Sciatic nerve (tissue), 2 donors: ENCODE measurements around the gene NPIPA8. TPM values are rescaled to one million over a fixed set of nuclear protein-coding genes. Genes with fewer than 3 reads are reported as not detected.
"Not testable (repeated sequence)": the region's sequence is repeated elsewhere in the genome, so short reads cannot be mapped to it uniquely, and the experiment has no call there.

Experiments
- ATAC-seq: fragments of 200-7000 bp; cut with Tn5 transposase; one replicate; pipeline ENCODE4 v1.9.1; 2020; ENCODE audit warnings: mild to moderate bottlenecking, moderate library complexity
- DNase-seq: peaks from one replicate; pipeline ENCODE4 v3.0.0-alpha.2; 2020; ENCODE audit warnings: low spot score
- intact Hi-C: fragments of 100-400 bp; cut with DNase I; formaldehyde crosslinking; loops from one replicate; pipeline ENCODE4 v1.14.2; 2022
- total RNA-seq: library from RNA; stranded (reverse); fragmentation: NEBNext Ultra II Directional; extraction: Animal tissue kit (Norgen Biotek cat#: 25700); gene quantifications from one replicate; pipeline ENCODE4 v1.2.1, GENCODE V29; 2021
- donor health status: DM: no; HTN: no; CAD: no.
- donor health status: DM: no; HTN: no; CAD: no.

The NPIPA8 gene
- 1.6 TPM for total RNA-seq

- ATAC-seq, DNase-seq, intact Hi-C loops: not testable (repeated sequence)
These were observed at the start of gene NPIPA8 for GRCh38 chr16:18336636-18337035. Gene NPIPA8, minus strand, starts transcription at chr16:18336736. Its CDS starts 4,074 bp downstream, at chr16:18332662.

- intact Hi-C loops, DNase-seq, ATAC-seq: not testable (repeated sequence)
These were observed 48.7 kb upstream of the NPIPA8 start for GRCh38 chr16:18385285-18385684.

GRCh38 chr16:18384869-18385268, 48.3 kb upstream of the NPIPA8 start:
- DNase-seq, intact Hi-C loops, ATAC-seq: not testable (repeated sequence)

- intact Hi-C loops, ATAC-seq, DNase-seq: not testable (repeated sequence)
These were observed 47.6 kb upstream of the NPIPA8 start for GRCh38 chr16:18384098-18384636.

GRCh38 chr16:18382696-18383095, 46.2 kb upstream of the NPIPA8 start:
- ATAC-seq, intact Hi-C loops, DNase-seq: not testable (repeated sequence)

- intact Hi-C loops, ATAC-seq, DNase-seq: not testable (repeated sequence)
These were observed 11.2 kb upstream of the NPIPA8 start for GRCh38 chr16:18347742-18348141.

GRCh38 chr16:18346993-18347392, 10.5 kb upstream of the NPIPA8 start:
- DNase-seq, ATAC-seq, intact Hi-C loops: not testable (repeated sequence)

- ATAC-seq, intact Hi-C loops, DNase-seq: not testable (repeated sequence)
These were observed 8.1 kb upstream of the NPIPA8 start for GRCh38 chr16:18344634-18345033.

GRCh38 chr16:18341986-18342385, 5.5 kb upstream of the NPIPA8 start:
- ATAC-seq, intact Hi-C loops, DNase-seq: not testable (repeated sequence)

GRCh38 chr16:18341417-18341960, 5.0 kb upstream of the NPIPA8 start:
- peak; percentile 48 for ATAC-seq
- intact Hi-C loops, DNase-seq: not testable (repeated sequence)

- ATAC-seq, intact Hi-C loops: not testable (repeated sequence)
- peak; percentile 14 for DNase-seq
These were observed 2.7 kb upstream of the NPIPA8 start for GRCh38 chr16:18339210-18339609.

- DNase-seq, intact Hi-C loops, ATAC-seq: not testable (repeated sequence)
These were observed 24.7 kb downstream of the NPIPA8 start for GRCh38 chr16:18311811-18312210.

- ATAC-seq, DNase-seq, intact Hi-C loops: not testable (repeated sequence)
These were observed 27.4 kb downstream of the NPIPA8 start for GRCh38 chr16:18309159-18309558.

- intact Hi-C loops, ATAC-seq, DNase-seq: not testable (repeated sequence)
These were observed 29.3 kb downstream of the NPIPA8 start for GRCh38 chr16:18307241-18307640.

- ATAC-seq, DNase-seq: not testable (repeated sequence)
These were observed 30.5 kb downstream of the NPIPA8 start for GRCh38 chr16:18306066-18306465.

GRCh38 chr16:18303059-18303706, 33.4 kb downstream of the NPIPA8 start:
- ATAC-seq, intact Hi-C loops, DNase-seq: not testable (repeated sequence)

More at GRCh38 chr16:18306066-18306465, 30.5 kb downstream of the NPIPA8 start:
- intact Hi-C loops, result not testable (repeated sequence)

GRCh38 chr16:18297714-18298113, 38.8 kb downstream of the NPIPA8 start:
- DNase-seq, intact Hi-C loops, ATAC-seq: not testable (repeated sequence)

- ATAC-seq, DNase-seq, intact Hi-C loops: not testable (repeated sequence)
These were observed 39.6 kb downstream of the NPIPA8 start for GRCh38 chr16:18296931-18297330.

GRCh38 chr16:18294371-18294770, 42.2 kb downstream of the NPIPA8 start:
- ATAC-seq, DNase-seq, intact Hi-C loops: not testable (repeated sequence)
